Fibroblast of the conjunctiva (primary cell): Measurements from ENCODE around the gene STAT4.

Experiments used
- DNase-seq: peaks from one replicate; pipeline ENCODE4 v3.0.0-alpha.2; 2010; ENCODE audit warnings: low read depth

The STAT4 gene

GRCh38 chr2:190994148-190994547 is 156.6 kb downstream of the STAT4 start:
- no peak for DNase-seq

- no peak for DNase-seq
Measured at GRCh38 chr2:190993292-190993643, 157.5 kb downstream of the STAT4 start.

GRCh38 chr2:190990132-190990531 is 160.7 kb downstream of the STAT4 start:
- DNase-seq, result no peak

GRCh38 chr2:190988910-190989309 is 161.9 kb downstream of the STAT4 start:
- no peak for DNase-seq

GRCh38 chr2:190987938-190988337 is 162.9 kb downstream of the STAT4 start:
- DNase-seq, result no peak

- no peak for DNase-seq
Measured at GRCh38 chr2:190987116-190987515, 163.7 kb downstream of the STAT4 start.

- DNase-seq, result no peak
Measured at GRCh38 chr2:190986221-190986953, 164.4 kb downstream of the STAT4 start.

GRCh38 chr2:190984595-190984994 is 166.2 kb downstream of the STAT4 start:
- DNase-seq, result no peak

GRCh38 chr2:190982262-190983034 is 168.3 kb downstream of the STAT4 start:
- DNase-seq, result no peak

GRCh38 chr2:190981733-190982132 is 169.1 kb downstream of the STAT4 start:
- no peak for DNase-seq

- no peak for DNase-seq
Measured at GRCh38 chr2:190981333-190981732, 169.5 kb downstream of the STAT4 start.

GRCh38 chr2:190980630-190981209 is 170.1 kb downstream of the STAT4 start:
- no peak for DNase-seq

GRCh38 chr2:190979906-190980629 is 170.7 kb downstream of the STAT4 start:
- peak; percentile 36 for DNase-seq
